ENCODE data around the gene GSE1.
A peak's percentile ranks its signal among the peaks of the same experiment; 100 is the strongest.

GSE1 gene

GRCh38 chr16:85687651-85688471 is 74.7 kb downstream of the GSE1 start:
- TF ChIP-seq CTCF (IDR thresholded peaks at IDR 0.05; ENCODE audit: insufficient read depth, low read length) (no peak), REST (IDR thresholded peaks at IDR 0.05; ENCODE audit: insufficient replicate concordance, low read depth) (no peak), POLR2AphosphoS5 (IDR thresholded peaks at IDR 0.05; ENCODE audit: low read depth) (no peak), GABPA (IDR thresholded peaks at IDR 0.05; ENCODE audit: low read depth) (no peak), SPI1 (IDR thresholded peaks at IDR 0.05; ENCODE audit: borderline replicate concordance, low read depth) (no peak)

GRCh38 chr16:85688586-85689284 is 75.6 kb downstream of the GSE1 start, which contains the start of gene GINS2:
TSS of gene GINS2 (minus strand) at chr16:85688954. CDS start at chr16:85688898, 56 bp downstream.
- TF ChIP-seq REST (IDR thresholded peaks at IDR 0.05; ENCODE audit: insufficient replicate concordance, low read depth) (no peak), GABPA (IDR thresholded peaks at IDR 0.05; ENCODE audit: low read depth) (peak; percentile 22; the same call in 1 of the 2 replicates), CTCF (IDR thresholded peaks at IDR 0.05; ENCODE audit: insufficient read depth, low read length) (no peak), SPI1 (IDR thresholded peaks at IDR 0.05; ENCODE audit: borderline replicate concordance, low read depth) (no peak), POLR2AphosphoS5 (IDR thresholded peaks at IDR 0.05; ENCODE audit: low read depth) (0 out of 2 replicates have a peak, but pooled peaks have one; percentile 18)
- peak within 1 kb of the TSS; percentile 77 for H3K27ac ChIP-seq (replicated peaks)
- peak within 1 kb of the TSS; percentile 67 for H3K4me3 ChIP-seq (replicated peaks; ENCODE audit: insufficient read depth, low read length)
- peak; percentile 49 to 82 for DNase-seq (ENCODE audit: low read depth in 1 of 2, low spot score in 1 of 2)
- H3K27me3 ChIP-seq (ENCODE audit: insufficient read depth, poor library complexity, severe bottlenecking), result no peaks in the 10 kb centered on the region

More at GRCh38 chr16:85687651-85688471, 74.7 kb downstream of the GSE1 start:
- DNase-seq (ENCODE audit: low read depth in 1 of 2, low spot score in 1 of 2), result no peak
- Histone ChIP-seq H3K27ac (replicated peaks) (peak overlapping the region; percentile 77), H3K4me3 (replicated peaks; ENCODE audit: insufficient read depth, low read length) (peak overlapping the region; percentile 67), H3K27me3 (ENCODE audit: insufficient read depth, poor library complexity, severe bottlenecking) (no peaks in the 10 kb centered on the region)

- no peaks in the 10 kb centered on the region for H3K27me3 ChIP-seq (ENCODE audit: insufficient read depth, poor library complexity, severe bottlenecking)
- peak overlapping the region; percentile 39 for H3K4me3 ChIP-seq (replicated peaks; ENCODE audit: insufficient read depth, low read length)
- H3K27ac ChIP-seq (replicated peaks), result no peak overlapping the region
- TF ChIP-seq CTCF (IDR thresholded peaks at IDR 0.05; ENCODE audit: insufficient read depth, low read length), result no peak
- no peak for TF ChIP-seq GABPA (IDR thresholded peaks at IDR 0.05; ENCODE audit: low read depth)
- TF ChIP-seq POLR2AphosphoS5 (IDR thresholded peaks at IDR 0.05; ENCODE audit: low read depth), result no peak
- no peak for TF ChIP-seq REST (IDR thresholded peaks at IDR 0.05; ENCODE audit: insufficient replicate concordance, low read depth)
- TF ChIP-seq SPI1 (IDR thresholded peaks at IDR 0.05; ENCODE audit: borderline replicate concordance, low read depth), result no peak
- no peak for DNase-seq (ENCODE audit: low read depth in 1 of 2, low spot score in 1 of 2)
Observed at GRCh38 chr16:85689285-85689949, 76.3 kb downstream of the GSE1 start.

Data from HL-60 (cell line).